IMR-90 (cell line): Measurements from ENCODE around the gene PCK2.

Source experiments
- BHLHE40 ChIP-seq: fragments of 150-350 bp; IDR thresholded peaks from 2 replicates; pipeline ENCODE4 v1.6.1; 2016; ENCODE audit warnings: mild to moderate bottlenecking, low read depth, low read length
- CEBPB ChIP-seq: IDR thresholded peaks from 2 replicates; pipeline ENCODE4 v1.6.1; 2012; ENCODE audit warnings: low read depth, low read length, improper control_type of control experiment
- CHD1 ChIP-seq: IDR thresholded peaks from 2 replicates; pipeline ENCODE4 v1.6.1; 2012; ENCODE audit warnings: low read depth, low read length, improper control_type of control experiment
- ELK1 ChIP-seq: fragments of 150-350 bp; IDR thresholded peaks from 2 replicates; pipeline ENCODE4 v1.6.1; 2016; ENCODE audit warnings: low read depth, mild to moderate bottlenecking, low read length, moderate library complexity, borderline replicate concordance
- MAFK ChIP-seq: IDR thresholded peaks from 2 replicates; pipeline ENCODE4 v1.6.1; 2012; ENCODE audit warnings: low read depth, low read length, improper control_type of control experiment
- MAZ ChIP-seq: IDR thresholded peaks from 2 replicates; pipeline ENCODE4 v1.6.1; 2012; ENCODE audit warnings: low read depth, mild to moderate bottlenecking, low read length, improper control_type of control experiment, moderate library complexity, borderline replicate concordance
- MXI1 ChIP-seq: IDR thresholded peaks from 2 replicates; pipeline ENCODE4 v1.6.1; 2012; ENCODE audit warnings: low read depth, mild to moderate bottlenecking, low read length, moderate library complexity, borderline replicate concordance
- NFE2L2 ChIP-seq: fragments of 150-350 bp; IDR thresholded peaks from 2 replicates; pipeline ENCODE4 v1.6.1; 2016; ENCODE audit warnings: low read depth, mild to moderate bottlenecking, low read length
- POLR2A ChIP-seq: IDR thresholded peaks from 2 replicates; pipeline ENCODE4 v1.6.1; 2012; ENCODE audit warnings: mild to moderate bottlenecking, low read depth, low read length
- RAD21 ChIP-seq: IDR thresholded peaks from 2 replicates; pipeline ENCODE4 v1.6.1; 2012; ENCODE audit warnings: low read length, improper control_type of control experiment
- RCOR1 ChIP-seq: IDR thresholded peaks from 2 replicates; pipeline ENCODE4 v1.6.1; 2012; ENCODE audit warnings: mild to moderate bottlenecking, low read length, improper control_type of control experiment; ENCODE audit not compliant: insufficient replicate concordance
- RFX5 ChIP-seq: IDR thresholded peaks from 2 replicates; pipeline ENCODE4 v1.8.0; 2012; ENCODE audit warnings: low read depth, mild to moderate bottlenecking, low read length, moderate library complexity
- USF2 ChIP-seq: fragments of 150-350 bp; IDR thresholded peaks from 2 replicates; pipeline ENCODE4 v1.6.1; 2017; ENCODE audit warnings: mild to moderate bottlenecking, antibody characterized with exemption, low read length, low read depth
- TF ChIP-seq, protein P1 (sequence below): conservative IDR thresholded peaks from 2 replicates; pipeline ENCODE4 v1.5.1; 2012; ENCODE audit warnings: mild to moderate bottlenecking, low read depth, low read length, improper control_type of control experiment

- TF ChIP-seq, protein P1, sequence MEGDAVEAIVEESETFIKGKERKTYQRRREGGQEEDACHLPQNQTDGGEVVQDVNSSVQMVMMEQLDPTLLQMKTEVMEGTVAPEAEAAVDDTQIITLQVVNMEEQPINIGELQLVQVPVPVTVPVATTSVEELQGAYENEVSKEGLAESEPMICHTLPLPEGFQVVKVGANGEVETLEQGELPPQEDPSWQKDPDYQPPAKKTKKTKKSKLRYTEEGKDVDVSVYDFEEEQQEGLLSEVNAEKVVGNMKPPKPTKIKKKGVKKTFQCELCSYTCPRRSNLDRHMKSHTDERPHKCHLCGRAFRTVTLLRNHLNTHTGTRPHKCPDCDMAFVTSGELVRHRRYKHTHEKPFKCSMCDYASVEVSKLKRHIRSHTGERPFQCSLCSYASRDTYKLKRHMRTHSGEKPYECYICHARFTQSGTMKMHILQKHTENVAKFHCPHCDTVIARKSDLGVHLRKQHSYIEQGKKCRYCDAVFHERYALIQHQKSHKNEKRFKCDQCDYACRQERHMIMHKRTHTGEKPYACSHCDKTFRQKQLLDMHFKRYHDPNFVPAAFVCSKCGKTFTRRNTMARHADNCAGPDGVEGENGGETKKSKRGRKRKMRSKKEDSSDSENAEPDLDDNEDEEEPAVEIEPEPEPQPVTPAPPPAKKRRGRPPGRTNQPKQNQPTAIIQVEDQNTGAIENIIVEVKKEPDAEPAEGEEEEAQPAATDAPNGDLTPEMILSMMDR, result no peak
- TF ChIP-seq RAD21, result no peak
- no peak for TF ChIP-seq MAFK
- no peak for TF ChIP-seq NFE2L2
- TF ChIP-seq BHLHE40, result no peak
- TF ChIP-seq POLR2A, result no peak
- TF ChIP-seq CEBPB, result no peak
- TF ChIP-seq RCOR1, result no peak
- no peak for TF ChIP-seq MXI1
- no peak for TF ChIP-seq MAZ
- TF ChIP-seq USF2, result no peak
- no peak for TF ChIP-seq ELK1
- no peak for TF ChIP-seq CHD1
- no peak for TF ChIP-seq RFX5
These were observed 50.3 kb downstream of the PCK2 start for GRCh38 chr14:24144451-24144850.
